Heart left ventricle (tissue), 13 donors: ENCODE results near the gene NOS2.
"Not testable (repeated sequence)": the region's sequence is repeated elsewhere in the genome, so short reads cannot be mapped to it uniquely, and the experiment has no call there.

ENCODE experiments used
- POLR2A ChIP-seq, 2 donors: fragments of 450-650 bp; IDR thresholded peaks; one replicate each; pipeline ENCODE4 v1.6.1; 2017; ENCODE audit warnings: antibody characterized with exemption in 2 of 2, mild to moderate bottlenecking in 2 of 2, moderate library complexity in 2 of 2
- TF ChIP-seq, protein P1 (sequence below), 12 donors: fragments of 200-600 bp; sonication (generic) in 4 of 12; IDR thresholded peaks; one replicate each; pipeline versions ENCODE4 v1.5.0 to v1.8.0; 2018 to 2022; ENCODE audit warnings: antibody characterized with exemption in 12 of 12, mild to moderate bottlenecking in 5 of 12
- donor health status: ischemic (EF 13 %, LVEDD 7.1; RV severe dilation, severe dysfunction).
- donor health status: DM: no; HTN: yes; CAD: no.
- donor health status: DM: no; HTN: no; CAD: no.
- donor health status: ischemic (EF 25% LVEDD 6.9; RV normal size, moderate dysfunction).
- donor health status: ischemic (EF 25% LVEDD 5.7; RV mildly dilated, moderate dysfunction).
- donor health status: ischemic (EF 35%, LVEDD 5.7; RV mildly dilated, moderate dysfunction).
- donor health status: nonischemic (EF 11% LVEDD 7.7; RV severe dilation, severe dysfunction).
- donor health status: DM: yes; HTN: yes; CAD: no.
- donor health status: PGD.
- donor health status: ischemic (EF 29% LVEDD 5.4; RV normal size, mild dysfunction).
- donor health status: nonischemic (EF 23%, LVEDD 6.1; RV moderate dilation, normal function).

DNA sequence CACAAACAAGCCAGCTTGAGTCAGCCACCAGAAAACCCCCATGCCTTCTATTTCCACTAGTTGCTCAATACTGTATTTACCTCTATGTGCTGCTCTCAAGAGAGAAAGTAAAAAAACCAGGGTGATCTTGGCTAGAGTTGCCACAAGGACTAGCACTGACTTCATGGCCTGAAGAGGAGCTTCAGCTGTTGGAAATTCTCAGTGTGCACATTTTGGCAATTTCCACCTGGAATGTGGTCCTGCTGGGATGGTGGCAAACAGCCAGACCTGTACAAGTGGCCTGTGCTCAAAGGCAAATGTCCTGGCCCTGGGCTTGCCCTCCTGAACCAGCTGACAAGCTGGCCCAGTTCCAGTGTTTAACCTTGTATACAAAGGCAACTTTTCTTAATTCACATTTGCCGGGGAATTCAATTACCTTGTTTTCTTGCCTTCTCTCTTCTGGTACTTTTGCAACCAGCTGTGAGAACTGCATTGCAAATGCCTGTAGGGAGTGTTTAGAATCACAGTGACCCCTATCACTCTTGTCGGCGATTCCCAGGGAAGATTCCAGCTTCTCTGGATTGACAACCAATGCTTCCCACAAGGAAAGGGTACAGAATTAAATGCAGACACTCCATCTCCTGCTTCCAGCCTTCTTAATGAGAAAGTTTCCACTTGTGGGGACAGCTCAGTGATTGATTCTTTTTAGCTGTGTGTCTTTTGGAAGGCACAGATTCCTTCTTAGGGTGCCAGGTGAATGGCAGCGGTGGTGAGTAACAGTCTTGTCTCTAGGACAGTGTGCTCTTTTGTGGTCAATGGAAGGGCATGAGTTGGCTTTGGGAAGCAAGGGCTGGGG lies 39.5 kb upstream of the NOS2 start:
- TF ChIP-seq POLR2A (IDR thresholded peaks at IDR 0.05) = not testable (repeated sequence)
- TF ChIP-seq, protein P1, sequence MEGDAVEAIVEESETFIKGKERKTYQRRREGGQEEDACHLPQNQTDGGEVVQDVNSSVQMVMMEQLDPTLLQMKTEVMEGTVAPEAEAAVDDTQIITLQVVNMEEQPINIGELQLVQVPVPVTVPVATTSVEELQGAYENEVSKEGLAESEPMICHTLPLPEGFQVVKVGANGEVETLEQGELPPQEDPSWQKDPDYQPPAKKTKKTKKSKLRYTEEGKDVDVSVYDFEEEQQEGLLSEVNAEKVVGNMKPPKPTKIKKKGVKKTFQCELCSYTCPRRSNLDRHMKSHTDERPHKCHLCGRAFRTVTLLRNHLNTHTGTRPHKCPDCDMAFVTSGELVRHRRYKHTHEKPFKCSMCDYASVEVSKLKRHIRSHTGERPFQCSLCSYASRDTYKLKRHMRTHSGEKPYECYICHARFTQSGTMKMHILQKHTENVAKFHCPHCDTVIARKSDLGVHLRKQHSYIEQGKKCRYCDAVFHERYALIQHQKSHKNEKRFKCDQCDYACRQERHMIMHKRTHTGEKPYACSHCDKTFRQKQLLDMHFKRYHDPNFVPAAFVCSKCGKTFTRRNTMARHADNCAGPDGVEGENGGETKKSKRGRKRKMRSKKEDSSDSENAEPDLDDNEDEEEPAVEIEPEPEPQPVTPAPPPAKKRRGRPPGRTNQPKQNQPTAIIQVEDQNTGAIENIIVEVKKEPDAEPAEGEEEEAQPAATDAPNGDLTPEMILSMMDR (IDR thresholded peaks at IDR 0.05) = not testable (repeated sequence)
